Hepatocyte (in vitro differentiated cells): ENCODE measurements around the gene IGSF8.

Experiments
- CTCF ChIP-seq: fragments of 200-600 bp; sonication (generic); IDR thresholded peaks from 2 replicates; pipeline ENCODE4 v1.5.1; 2016; ENCODE audit warnings: antibody characterized with exemption, mild to moderate bottlenecking; ENCODE audit not compliant: poor library complexity
- EZH2 ChIP-seq: fragments of 200-600 bp; sonication (generic); IDR thresholded peaks from 2 replicates; pipeline ENCODE4 v1.6.1; 2016; ENCODE audit warnings: antibody characterized with exemption, mild to moderate bottlenecking, borderline replicate concordance
- EZH2phosphoT487 ChIP-seq: fragments of 200-600 bp; sonication (generic); IDR thresholded peaks from one replicate; pipeline ENCODE4 v1.6.1; 2018; ENCODE audit warnings: antibody characterized with exemption, mild to moderate bottlenecking, low read depth, moderate library complexity; ENCODE audit not compliant: unreplicated experiment, severe bottlenecking

- TF ChIP-seq CTCF (no peak), EZH2 (no peak), EZH2phosphoT487 (no peak)
Measured at GRCh38 chr1:160056648-160057169, 41.7 kb downstream of the IGSF8 start.
